ENCODE results near the gene SUSD4. TPM values are rescaled to one million over a fixed set of nuclear protein-coding genes. Genes with fewer than 3 reads are reported as not detected.

SUSD4 gene
- total and polyA plus RNA-seq, 9 of the 15 experiments (the other 6 are each of a cell fraction or from before 2014, with no cell fraction given): 0.06 to 1.7 (median 0.09) TPM; not detected in 4

DNA sequence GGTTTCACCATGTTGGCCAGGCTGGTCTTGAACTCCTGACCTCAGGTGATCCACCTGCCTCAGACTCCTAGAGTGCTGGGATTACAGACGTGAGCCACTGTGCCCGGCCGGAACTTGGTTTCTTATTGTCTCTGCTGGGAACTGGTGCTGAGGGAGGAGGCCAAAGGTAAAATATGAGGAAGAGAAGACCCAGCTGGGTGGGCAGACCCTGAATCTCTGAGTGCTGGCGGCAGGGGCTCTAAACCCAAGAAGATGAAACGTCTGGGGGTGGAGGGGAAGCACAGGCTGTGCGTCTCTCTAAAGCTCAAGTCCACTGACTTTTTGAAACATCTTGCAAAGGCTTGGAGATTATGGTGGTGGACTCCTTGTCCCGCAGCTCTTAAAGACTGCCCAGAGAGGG, 138.9 kb downstream of the SUSD4 start (continued):
- TF ChIP-seq, protein P1, sequence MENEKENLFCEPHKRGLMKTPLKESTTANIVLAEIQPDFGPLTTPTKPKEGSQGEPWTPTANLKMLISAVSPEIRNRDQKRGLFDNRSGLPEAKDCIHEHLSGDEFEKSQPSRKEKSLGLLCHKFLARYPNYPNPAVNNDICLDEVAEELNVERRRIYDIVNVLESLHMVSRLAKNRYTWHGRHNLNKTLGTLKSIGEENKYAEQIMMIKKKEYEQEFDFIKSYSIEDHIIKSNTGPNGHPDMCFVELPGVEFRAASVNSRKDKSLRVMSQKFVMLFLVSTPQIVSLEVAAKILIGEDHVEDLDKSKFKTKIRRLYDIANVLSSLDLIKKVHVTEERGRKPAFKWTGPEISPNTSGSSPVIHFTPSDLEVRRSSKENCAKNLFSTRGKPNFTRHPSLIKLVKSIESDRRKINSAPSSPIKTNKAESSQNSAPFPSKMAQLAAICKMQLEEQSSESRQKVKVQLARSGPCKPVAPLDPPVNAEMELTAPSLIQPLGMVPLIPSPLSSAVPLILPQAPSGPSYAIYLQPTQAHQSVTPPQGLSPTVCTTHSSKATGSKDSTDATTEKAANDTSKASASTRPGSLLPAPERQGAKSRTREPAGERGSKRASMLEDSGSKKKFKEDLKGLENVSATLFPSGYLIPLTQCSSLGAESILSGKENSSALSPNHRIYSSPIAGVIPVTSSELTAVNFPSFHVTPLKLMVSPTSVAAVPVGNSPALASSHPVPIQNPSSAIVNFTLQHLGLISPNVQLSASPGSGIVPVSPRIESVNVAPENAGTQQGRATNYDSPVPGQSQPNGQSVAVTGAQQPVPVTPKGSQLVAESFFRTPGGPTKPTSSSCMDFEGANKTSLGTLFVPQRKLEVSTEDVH (IDR thresholded peaks at IDR 0.05; ENCODE audit: low read depth, partially characterized antibody): no peak
- no peak for TF ChIP-seq ILK (tag; IDR thresholded peaks at IDR 0.05; ENCODE audit: borderline replicate concordance, low read depth)
- TF ChIP-seq EP300 (IDR thresholded peaks at IDR 0.05; ENCODE audit: low read length): no peak
- no peak for TF ChIP-seq RERE (CRISPR knock-in tag; IDR thresholded peaks at IDR 0.05; ENCODE audit: borderline replicate concordance)
- no peak for TF ChIP-seq ZNF75A (CRISPR knock-in tag; IDR thresholded peaks at IDR 0.05)
- no peak for TF ChIP-seq MED1 (CRISPR knock-in tag; IDR thresholded peaks at IDR 0.05; ENCODE audit: borderline replicate concordance)

All from K562 (cell line).